Measurements from ENCODE around the gene AIMP1. TPM values are rescaled to one million over a fixed set of nuclear protein-coding genes. Genes with fewer than 3 reads are reported as not detected.
A peak's percentile ranks its signal among the peaks of the same experiment; 100 is the strongest.

Gene AIMP1
- total RNA-seq, 1 experiment from 2014 or later, result 60.4 TPM

GRCh38 chr4:106323119-106323518 is 6.8 kb downstream of the AIMP1 start:
- intact Hi-C loops (cut with micrococcal nuclease; ENCODE audit: unreplicated experiment), result no loop called here
- no peak for DNase-seq
- TF ChIP-seq CTCF (IDR thresholded peaks at IDR 0.05; ENCODE audit: unreplicated experiment), result no peak
- no peaks in the 10 kb centered on the region for H3K27me3 Mint-ChIP-seq (ENCODE audit: unreplicated experiment)
- peaks cover 5% of the 10 kb centered on the region for H3K36me3 Mint-ChIP-seq (ENCODE audit: insufficient read depth, unreplicated experiment)
- H3K27ac Mint-ChIP-seq (ENCODE audit: unreplicated experiment), result no peak overlapping the region
- CTCF ChIA-PET, result interaction anchor here (0.7 kb wide), 1 partner anchor 23 kb away, joined by 3 read pairs; no protein-coding TSS in a partner anchor
- BruUV-seq (replicated peaks), result no TSS peak
- H3K4me3 Mint-ChIP-seq (ENCODE audit: low read depth, unreplicated experiment), result no peak overlapping the region
- H3K4me1 Mint-ChIP-seq (ENCODE audit: low read depth, unreplicated experiment), result no peaks in the 10 kb centered on the region
- no peaks in the 10 kb centered on the region for H3K9me3 Mint-ChIP-seq (ENCODE audit: low read depth, unreplicated experiment)

GRCh38 chr4:106325800-106326199 is 9.4 kb downstream of the AIMP1 start:
- Mint-ChIP-seq H3K4me3 (ENCODE audit: low read depth, unreplicated experiment) (no peak overlapping the region), H3K27ac (ENCODE audit: unreplicated experiment) (no peak overlapping the region), H3K9me3 (ENCODE audit: low read depth, unreplicated experiment) (no peaks in the 10 kb centered on the region), H3K36me3 (ENCODE audit: insufficient read depth, unreplicated experiment) (peaks cover 4% of the 10 kb centered on the region), H3K27me3 (ENCODE audit: unreplicated experiment) (no peaks in the 10 kb centered on the region), H3K4me1 (ENCODE audit: low read depth, unreplicated experiment) (no peaks in the 10 kb centered on the region)
- CTCF ChIA-PET, result no interaction called here
- no peak for DNase-seq
- intact Hi-C loops (cut with micrococcal nuclease; ENCODE audit: unreplicated experiment), result loop anchor here (5.0 kb wide), 1 partner anchor 572 kb away; no protein-coding TSS in a partner anchor
- TF ChIP-seq CTCF (IDR thresholded peaks at IDR 0.05; ENCODE audit: unreplicated experiment), result no peak
- no TSS peak for BruUV-seq (replicated peaks)

GRCh38 chr4:106329041-106329618 is 12.8 kb downstream of the AIMP1 start:
- CTCF ChIA-PET, result interaction anchor here (0.7 kb wide), 1 partner anchor 384 kb away, joined by 4 read pairs; no protein-coding TSS in a partner anchor

GRCh38 chr4:106333186-106333585 is 16.8 kb downstream of the AIMP1 start:
- TF ChIP-seq CTCF (IDR thresholded peaks at IDR 0.05; ENCODE audit: unreplicated experiment), result no peak
- BruUV-seq (replicated peaks), result no TSS peak
- H3K9me3 Mint-ChIP-seq (ENCODE audit: low read depth, unreplicated experiment), result no peaks in the 10 kb centered on the region

More at GRCh38 chr4:106329041-106329618, 12.8 kb downstream of the AIMP1 start:
- H3K36me3 Mint-ChIP-seq (ENCODE audit: insufficient read depth, unreplicated experiment), result peaks cover 13% of the 10 kb centered on the region
- no peak overlapping the region for H3K4me3 Mint-ChIP-seq (ENCODE audit: low read depth, unreplicated experiment)
- no peak overlapping the region for H3K27ac Mint-ChIP-seq (ENCODE audit: unreplicated experiment)
- H3K4me1 Mint-ChIP-seq (ENCODE audit: low read depth, unreplicated experiment), result no peaks in the 10 kb centered on the region
- H3K9me3 Mint-ChIP-seq (ENCODE audit: low read depth, unreplicated experiment), result no peaks in the 10 kb centered on the region
- intact Hi-C loops (cut with micrococcal nuclease; ENCODE audit: unreplicated experiment), result loop anchor here (2.0 to 5.0 kb wide), 2 partner anchors 480 to 568 kb away; no protein-coding TSS in a partner anchor
- no peak for DNase-seq
- H3K27me3 Mint-ChIP-seq (ENCODE audit: unreplicated experiment), result no peaks in the 10 kb centered on the region
- no TSS peak for BruUV-seq (replicated peaks)
- TF ChIP-seq CTCF (IDR thresholded peaks at IDR 0.05; ENCODE audit: unreplicated experiment), result peak; percentile 32

More at GRCh38 chr4:106333186-106333585, 16.8 kb downstream of the AIMP1 start:
- DNase-seq, result no peak
- H3K36me3 Mint-ChIP-seq (ENCODE audit: insufficient read depth, unreplicated experiment), result peaks cover 30% of the 10 kb centered on the region
- CTCF ChIA-PET, result no interaction called here
- H3K4me1 Mint-ChIP-seq (ENCODE audit: low read depth, unreplicated experiment), result no peaks in the 10 kb centered on the region
- H3K27me3 Mint-ChIP-seq (ENCODE audit: unreplicated experiment), result no peaks in the 10 kb centered on the region
- H3K27ac Mint-ChIP-seq (ENCODE audit: unreplicated experiment), result no peak overlapping the region
- H3K4me3 Mint-ChIP-seq (ENCODE audit: low read depth, unreplicated experiment), result no peak overlapping the region
- intact Hi-C loops (cut with micrococcal nuclease; ENCODE audit: unreplicated experiment), result no loop called here

Measured in Calu3 (cell line).